OCI-M2 (cell line): ENCODE results near the gene ING5.
"Not testable (repeated sequence)": the region's sequence is repeated elsewhere in the genome, so short reads cannot be mapped to it uniquely, and the experiment has no call there.

Source experiments
- DNase-seq: peaks from one replicate; lab custom pipeline; 2025; ENCODE audit not compliant: unreplicated experiment; lab: John Stamatoyannopoulos, UW

The ING5 gene

DNA sequence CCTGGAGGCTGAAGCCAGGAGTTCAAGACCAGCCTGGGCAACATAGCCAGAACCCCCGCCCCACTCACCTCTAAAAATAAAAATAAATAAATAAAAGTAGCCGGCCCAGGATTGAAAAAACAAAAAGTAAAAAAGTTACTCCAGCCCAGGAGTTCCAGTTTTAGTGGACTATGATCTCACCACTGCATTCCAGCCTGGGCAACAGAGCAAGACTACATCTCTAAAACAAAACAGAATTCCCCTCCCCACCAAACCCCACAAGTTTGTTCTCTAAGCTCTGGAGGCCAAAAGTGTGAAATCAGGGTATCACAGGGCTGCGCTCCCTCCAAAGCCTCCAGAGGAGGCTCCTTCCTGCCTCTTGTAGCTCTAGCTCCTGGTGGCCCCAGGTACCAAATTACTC is 34.3 kb downstream of the ING5 start:
- no peak for DNase-seq

DNA sequence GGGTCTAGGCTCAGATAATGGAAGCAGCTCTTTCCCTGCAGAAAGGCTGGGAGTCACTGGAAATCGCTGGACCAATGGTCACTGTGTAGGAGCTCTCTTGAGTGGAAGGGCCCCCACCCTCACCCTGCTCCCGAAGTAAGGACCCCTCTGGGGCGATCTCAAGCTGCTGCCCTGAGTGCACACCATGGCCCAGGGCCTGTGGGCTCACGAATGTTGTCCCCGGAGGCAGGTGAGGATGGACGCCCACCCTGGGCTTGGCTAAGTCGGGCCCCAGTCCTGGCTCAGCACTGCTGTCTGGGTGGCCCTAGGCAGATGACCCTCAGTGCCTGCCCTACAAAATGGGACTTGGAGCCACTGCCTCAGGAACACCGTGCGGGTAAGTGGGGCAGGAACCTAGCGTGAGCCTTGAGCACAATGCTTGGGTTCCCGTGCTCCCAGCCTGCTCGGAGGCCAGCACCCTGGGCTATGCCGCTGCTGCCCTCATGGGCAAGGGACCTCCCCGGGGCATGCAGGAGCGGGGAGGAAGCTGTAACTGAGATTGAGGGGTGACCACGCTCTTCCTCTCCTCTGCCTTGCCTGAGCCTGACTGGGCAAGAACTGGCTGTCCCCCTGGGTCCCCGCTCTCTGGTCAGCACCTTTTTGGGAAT is 36.3 kb downstream of the ING5 start:
- no peak for DNase-seq

- DNase-seq, result no peak
Measured at GRCh38 chr2:241739177-241739576, 37.3 kb downstream of the ING5 start.

DNA sequence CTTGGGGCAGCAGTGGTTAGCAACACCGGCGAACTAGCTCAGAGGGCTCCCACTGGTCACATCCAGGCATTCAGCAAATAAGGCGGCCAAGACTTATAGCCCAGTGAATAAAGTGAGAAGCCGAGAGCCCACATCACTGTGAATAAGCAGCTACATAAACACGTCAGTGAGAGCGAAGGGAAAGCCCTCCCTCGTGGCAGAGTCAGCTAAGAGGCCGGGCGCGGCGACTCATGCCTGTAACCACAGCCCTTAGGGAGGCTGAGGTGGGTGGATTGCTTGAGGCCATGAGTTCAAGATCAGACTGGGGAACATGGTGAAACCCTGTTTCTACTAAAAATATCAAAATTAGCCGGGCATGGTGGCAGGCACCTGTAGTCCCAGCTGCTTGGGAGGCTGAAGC is 37.8 kb downstream of the ING5 start:
- no peak for DNase-seq

- DNase-seq, result no peak
Measured at GRCh38 chr2:241741016-241741415, 39.2 kb downstream of the ING5 start.

DNA sequence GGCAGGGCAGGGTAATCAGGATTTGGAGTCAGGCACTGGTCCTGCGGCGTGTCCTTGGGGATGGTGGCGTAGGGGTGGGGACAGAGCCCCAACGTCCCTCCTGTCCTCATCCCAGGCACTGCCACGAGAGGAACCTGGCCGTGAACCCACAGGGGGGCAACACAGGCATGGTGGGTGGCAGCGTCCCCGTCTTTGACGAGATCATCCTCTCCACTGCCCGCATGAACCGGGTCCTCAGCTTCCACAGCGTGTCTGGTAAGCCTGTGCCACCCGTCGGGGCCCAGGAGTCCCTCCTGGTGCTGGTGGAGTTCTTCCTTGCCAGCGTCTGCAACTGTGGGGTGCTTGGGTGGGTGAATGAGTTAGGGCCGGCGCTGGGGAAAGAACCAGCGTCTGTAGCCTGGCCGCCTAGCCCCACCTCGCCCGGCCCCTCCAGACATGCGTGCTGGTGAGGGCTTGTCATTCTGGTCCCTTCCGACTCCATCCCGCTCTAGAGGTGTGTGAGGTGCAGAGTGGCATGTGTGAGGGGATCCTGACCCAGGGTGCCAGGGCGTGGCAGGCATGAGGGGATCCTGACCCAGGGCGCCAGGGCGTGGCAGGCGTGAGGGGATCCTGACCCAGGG is 40.6 kb downstream of the ING5 start:
- DNase-seq, result no peak

- DNase-seq, result not testable (repeated sequence)
Measured at GRCh38 chr2:241743008-241743407, 41.2 kb downstream of the ING5 start.

GRCh38 chr2:241743620-241744019 is 41.8 kb downstream of the ING5 start:
- no peak for DNase-seq

DNA sequence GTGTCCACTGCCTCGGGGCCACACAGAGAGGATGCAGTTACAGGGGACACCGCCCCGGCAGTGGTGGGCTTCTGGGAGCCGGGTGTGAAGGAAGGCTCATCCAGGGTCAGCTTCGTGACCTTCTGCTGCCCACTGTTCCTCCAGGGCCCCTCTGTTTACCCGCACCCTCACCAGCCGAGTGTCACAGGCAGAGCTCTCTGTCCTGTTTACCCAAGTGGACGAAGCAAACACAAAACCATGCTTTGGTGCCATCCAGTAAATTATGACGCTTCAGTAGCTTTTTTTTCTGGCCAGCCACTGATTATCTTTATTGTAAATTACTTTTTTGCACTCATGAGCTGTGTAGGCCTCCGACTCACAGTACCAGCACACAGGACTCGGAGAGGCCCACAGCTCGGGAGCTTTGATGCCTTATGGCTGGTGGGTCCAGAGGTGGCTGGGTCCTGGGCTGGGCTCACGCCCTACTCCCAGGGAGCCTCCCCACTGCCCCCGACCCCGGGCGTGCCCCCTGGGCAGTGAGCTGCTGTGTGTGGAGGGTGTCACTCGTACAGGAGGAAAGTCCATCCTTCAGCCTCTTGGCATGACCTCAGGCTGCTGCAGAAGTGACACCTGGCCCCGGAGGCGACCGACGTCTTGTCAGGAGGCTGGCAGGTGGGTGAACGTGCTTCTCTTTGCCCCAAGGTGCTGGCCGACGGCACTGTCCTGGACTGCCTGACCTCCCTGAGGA is 42.4 kb downstream of the ING5 start:
- DNase-seq, result no peak

DNA sequence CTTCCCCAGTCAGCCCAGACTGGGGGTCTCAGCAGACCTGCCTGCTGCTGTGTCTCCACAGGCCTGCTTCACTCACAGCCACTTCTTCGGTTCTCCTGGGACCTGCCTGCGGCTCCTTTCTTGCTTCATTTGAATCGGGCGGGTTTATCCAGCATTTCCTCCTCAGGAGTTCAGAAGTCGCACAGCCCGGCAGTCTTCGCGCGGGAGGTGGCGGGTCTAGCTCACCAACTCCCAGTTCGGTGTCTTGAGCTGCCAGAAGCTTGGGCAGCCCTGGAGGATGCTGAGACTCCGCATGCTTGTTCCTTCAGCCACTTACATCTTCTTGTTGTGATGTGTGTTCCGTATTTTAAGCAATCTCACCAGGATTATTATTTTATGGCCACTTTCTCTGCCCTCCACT is 43.4 kb downstream of the ING5 start:
- no peak for DNase-seq

DNA sequence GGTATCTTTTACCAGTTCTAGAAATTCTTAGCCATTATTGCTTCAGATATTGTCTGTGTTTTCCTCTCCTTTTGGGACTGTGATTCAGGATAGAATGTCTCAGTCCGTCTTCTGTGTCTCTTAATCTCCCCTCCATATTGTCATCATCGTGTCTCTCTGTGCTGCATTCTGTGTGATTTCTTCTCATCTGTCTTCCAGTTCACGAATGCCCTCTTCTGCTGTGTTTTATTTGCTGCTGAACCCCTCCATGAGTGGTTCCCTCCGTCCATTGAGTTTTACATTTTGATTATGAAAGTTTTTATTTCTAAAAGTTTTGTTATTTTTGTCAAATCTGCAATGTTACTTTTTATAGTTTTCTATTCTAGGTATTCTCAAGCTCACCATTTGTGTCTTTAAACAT is 44.2 kb downstream of the ING5 start:
- DNase-seq, result no peak

DNA sequence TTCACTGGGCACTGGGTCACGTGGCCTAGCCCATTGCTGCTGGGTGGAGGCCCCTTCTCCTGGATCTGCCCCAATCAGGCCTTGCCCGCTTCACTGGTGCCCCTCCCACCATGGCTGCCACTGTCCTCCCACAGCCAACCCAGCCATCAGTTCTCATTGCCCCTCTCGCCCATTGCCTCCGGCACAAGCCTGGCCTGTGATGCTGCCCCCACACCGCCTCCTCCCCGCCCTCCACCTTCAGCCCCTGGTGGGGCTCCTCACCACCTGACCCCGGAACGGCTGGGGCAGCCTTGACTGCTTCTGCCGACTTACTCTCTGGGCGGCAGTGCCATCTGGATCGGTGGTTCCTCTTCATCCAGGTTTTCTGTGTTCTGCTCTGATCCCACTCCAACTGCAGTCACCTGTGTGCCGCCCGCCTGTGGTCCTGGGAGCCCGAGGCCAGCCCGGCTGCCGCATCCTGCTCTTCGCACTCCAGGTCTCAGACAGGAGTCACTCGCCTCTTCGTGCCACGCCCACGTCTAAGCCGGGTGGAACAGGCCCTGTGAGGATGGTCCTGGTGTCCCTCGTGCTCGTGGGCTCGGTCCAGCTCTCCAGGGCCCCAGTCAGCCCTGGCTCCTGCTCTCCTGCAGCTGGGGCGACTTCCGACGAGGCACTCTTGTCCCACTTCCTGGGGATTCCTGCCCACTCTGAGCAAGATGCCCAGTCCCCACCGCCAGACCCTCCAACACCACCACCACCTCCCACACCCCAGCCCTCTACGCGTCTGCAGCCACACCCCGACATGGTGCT is 46.8 kb downstream of the ING5 start:
- DNase-seq, result no peak

- DNase-seq, result no peak
Measured at GRCh38 chr2:241750076-241750840, 48.4 kb downstream of the ING5 start.

- DNase-seq, result no peak
Measured at GRCh38 chr2:241751152-241751551, 49.3 kb downstream of the ING5 start.

GRCh38 chr2:241751776-241752175 is 49.9 kb downstream of the ING5 start:
- DNase-seq, result no peak

DNA sequence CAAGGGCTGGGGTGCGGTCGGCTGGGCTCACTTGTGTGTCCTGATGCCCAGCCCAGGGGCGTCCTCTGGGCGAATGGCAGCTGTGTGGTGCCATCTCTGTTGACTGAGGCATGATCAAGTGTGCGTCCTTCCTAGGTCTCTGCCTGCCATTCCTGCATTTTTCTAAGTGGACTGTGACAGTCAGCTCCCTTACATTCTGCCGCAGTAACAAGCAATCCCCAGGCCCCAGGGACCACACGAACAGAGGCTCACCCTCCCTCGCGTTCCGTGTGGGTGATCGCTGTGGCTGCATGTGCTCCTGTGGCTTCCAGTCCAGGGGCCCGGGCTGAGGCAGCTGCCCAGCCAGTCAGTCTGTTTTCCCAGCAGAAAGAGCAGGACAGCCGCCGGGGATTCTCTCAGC is 50.4 kb downstream of the ING5 start:
- no peak for DNase-seq

- DNase-seq, result no peak
Measured at GRCh38 chr2:241752689-241753276, 50.9 kb downstream of the ING5 start.

DNA sequence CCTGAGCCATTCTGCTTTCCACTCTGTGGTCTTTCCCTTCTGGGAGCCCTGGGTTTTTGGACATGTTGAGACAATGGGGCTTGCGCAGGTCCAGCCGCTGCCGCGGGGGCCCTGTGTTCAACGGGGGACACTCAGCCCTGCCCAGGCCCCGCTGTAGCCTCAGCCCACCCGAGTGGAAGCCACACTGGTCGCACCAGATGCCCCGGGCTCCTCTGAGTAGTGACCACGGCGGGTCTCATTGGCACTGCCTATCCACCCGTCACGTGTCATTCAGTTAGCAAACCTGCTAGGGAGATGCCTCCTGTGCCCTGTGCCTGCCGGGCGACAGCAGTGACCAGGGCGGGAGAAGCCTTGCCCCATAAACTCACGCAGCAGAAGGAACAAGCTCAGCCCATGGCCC is 51.7 kb downstream of the ING5 start:
- no peak for DNase-seq

DNA sequence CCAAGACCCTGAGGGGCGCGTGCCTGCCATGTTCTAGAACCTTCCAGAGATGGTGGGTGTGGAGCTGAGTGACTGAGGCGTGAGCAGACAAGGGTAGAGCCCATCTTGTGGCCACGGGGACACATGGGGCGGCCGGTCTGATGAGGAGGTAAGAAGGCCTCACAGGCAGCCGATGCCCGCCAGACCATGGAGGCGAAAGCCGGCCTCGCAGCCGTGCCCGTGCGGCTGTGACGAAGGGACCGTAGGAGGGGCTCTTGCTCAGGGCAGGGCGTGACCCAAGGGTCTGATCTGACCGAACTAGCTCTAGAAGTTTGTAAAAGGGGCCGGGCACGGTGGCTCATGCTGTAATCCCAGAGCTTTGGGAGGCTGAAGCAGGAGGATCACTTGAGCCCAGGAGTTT is 52.2 kb downstream of the ING5 start:
- DNase-seq, result no peak

DNA sequence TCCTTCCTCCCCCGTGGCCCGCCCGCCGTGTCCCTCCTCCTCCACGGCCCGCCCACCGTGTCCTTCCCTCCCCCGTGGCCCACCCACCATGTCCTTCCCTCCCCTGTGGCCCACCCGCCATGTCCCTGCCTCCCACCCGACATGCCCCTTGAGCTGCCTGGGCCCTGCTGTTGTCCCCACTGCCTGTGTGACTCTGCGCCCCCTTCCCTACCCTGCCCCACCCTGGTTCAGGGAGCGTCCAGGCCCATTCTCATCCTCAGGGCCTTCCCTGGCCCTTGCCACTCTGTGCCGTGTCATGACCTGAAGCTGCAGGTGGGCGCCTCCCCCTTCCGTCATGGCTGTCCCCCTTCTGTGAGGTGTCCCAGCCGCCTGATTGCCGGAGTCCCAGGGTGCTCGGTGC is 53.3 kb downstream of the ING5 start:
- no peak for DNase-seq

DNA sequence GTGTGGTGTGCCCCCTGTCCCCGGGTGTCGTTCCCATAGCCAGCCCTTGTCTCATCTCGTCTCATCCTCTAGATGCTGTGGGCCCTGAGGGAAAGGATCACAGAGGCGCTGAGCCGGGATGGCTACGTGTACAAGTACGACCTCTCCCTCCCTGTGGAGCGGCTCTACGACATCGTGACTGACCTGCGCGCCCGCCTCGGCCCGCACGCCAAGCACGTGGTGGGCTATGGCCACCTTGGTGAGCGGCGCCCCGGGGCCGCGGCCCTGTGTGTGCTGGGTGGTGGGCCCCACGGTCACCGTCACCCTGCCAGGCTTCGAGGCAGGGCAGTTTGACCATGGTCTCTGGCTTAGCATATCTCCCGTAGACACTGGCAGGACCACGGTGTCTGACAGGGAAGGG is 53.9 kb downstream of the ING5 start:
- no peak for DNase-seq
